ENCODE measurements around the gene ACSL6. TPM values are rescaled to one million over a fixed set of nuclear protein-coding genes. Genes with fewer than 3 reads are reported as not detected.

ACSL6 gene
- total and polyA plus RNA-seq, 10 of the 15 experiments (the other 5 are each of a cell fraction or from before 2014, with no cell fraction given) = 0.06 to 0.53 TPM; not detected in 8

DNA sequence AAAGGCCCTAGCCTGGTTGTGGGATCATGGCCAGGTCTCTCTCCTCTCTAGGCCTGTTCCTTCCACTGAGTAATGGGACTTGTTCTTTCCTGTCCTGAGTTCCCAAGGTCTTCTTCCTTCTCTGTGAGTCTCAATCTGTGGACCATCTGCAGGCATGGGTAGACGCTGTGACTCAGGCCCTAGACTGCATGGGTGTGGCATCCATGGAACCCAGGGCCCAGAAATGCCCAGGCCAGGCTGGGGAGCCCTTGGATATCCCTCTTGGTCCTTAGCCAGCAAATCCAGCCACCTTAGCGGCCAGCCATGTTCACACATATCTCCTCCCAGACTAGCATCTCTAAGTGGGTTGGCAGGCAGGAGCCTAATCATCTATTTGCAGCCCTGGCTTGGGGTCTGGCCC is 2.3 kb upstream of the ACSL6 start:
- Histone ChIP-seq H3K9ac (ENCODE audit: control insufficient read depth, insufficient read depth, low read length) (no peak overlapping the region), H3K27ac (ENCODE audit: control insufficient read depth, insufficient read depth) (no peak overlapping the region), H2AFZ (ENCODE audit: control insufficient read depth, low read depth, low read length) (no peak overlapping the region), H3K9me3 (replicated peaks; ENCODE audit: control insufficient read depth, insufficient read depth, low read length) (no peaks in the 10 kb centered on the region), H3K79me2 (ENCODE audit: control insufficient read depth, insufficient read depth, low read length) (no peaks in the 10 kb centered on the region), H3K4me2 (ENCODE audit: control insufficient read depth, insufficient read depth) (no peak overlapping the region), H3K4me1 (ENCODE audit: control insufficient read depth, insufficient read depth, low read length) (peaks cover 9% of the 10 kb centered on the region), H3K4me3 (no peak overlapping the region), H4K20me1 (ENCODE audit: control insufficient read depth, insufficient read depth) (no peaks in the 10 kb centered on the region), H3K27me3 (replicated peaks in 1 of 2; ENCODE audit: control insufficient read depth in 2 of 2, insufficient read depth in 2 of 2, low read length in 1 of 2) (peaks cover 16 to 31% of the 10 kb centered on the region in 2 experiments), H3K36me3 (ENCODE audit: control insufficient read depth in 2 of 2, insufficient read depth in 2 of 2, low read length in 1 of 2) (no peaks in the 10 kb centered on the region)
- no TSS peak for BruUV-seq (replicated peaks)
- RAD21 ChIA-PET (ENCODE audit: unreplicated experiment) = no interaction called here
- SMC1A ChIA-PET (ENCODE audit: uncharacterized antibody, unreplicated experiment) = no interaction called here
- DNase-seq (ENCODE audit: low read depth, low spot score) (no peak), ATAC-seq (no peak), FAIRE-seq (no peak)
- CTCF ChIA-PET = interaction anchor here (1.0 kb wide), 1 partner anchor 47 kb away, joined by 3 read pairs; the partner anchor contains the start of gene IL3
- WGBS (ENCODE audit: insufficient coverage, insufficient replicate concordance, low lambda C conversion rate, missing lambda C conversion rate) = 24% methylated on average over 2 of the region's 2 CpGs
- in situ Hi-C loops (cut with MboI) = no loop called here
- POLR2A ChIA-PET = no interaction called here
- no peak for TF ChIP-seq TCF3 (IDR thresholded peaks at IDR 0.05; ENCODE audit: borderline replicate concordance, insufficient read depth, low read depth, low read length)
- TF ChIP-seq JUNB (IDR thresholded peaks at IDR 0.05) = no peak
- TF ChIP-seq, protein P1, sequence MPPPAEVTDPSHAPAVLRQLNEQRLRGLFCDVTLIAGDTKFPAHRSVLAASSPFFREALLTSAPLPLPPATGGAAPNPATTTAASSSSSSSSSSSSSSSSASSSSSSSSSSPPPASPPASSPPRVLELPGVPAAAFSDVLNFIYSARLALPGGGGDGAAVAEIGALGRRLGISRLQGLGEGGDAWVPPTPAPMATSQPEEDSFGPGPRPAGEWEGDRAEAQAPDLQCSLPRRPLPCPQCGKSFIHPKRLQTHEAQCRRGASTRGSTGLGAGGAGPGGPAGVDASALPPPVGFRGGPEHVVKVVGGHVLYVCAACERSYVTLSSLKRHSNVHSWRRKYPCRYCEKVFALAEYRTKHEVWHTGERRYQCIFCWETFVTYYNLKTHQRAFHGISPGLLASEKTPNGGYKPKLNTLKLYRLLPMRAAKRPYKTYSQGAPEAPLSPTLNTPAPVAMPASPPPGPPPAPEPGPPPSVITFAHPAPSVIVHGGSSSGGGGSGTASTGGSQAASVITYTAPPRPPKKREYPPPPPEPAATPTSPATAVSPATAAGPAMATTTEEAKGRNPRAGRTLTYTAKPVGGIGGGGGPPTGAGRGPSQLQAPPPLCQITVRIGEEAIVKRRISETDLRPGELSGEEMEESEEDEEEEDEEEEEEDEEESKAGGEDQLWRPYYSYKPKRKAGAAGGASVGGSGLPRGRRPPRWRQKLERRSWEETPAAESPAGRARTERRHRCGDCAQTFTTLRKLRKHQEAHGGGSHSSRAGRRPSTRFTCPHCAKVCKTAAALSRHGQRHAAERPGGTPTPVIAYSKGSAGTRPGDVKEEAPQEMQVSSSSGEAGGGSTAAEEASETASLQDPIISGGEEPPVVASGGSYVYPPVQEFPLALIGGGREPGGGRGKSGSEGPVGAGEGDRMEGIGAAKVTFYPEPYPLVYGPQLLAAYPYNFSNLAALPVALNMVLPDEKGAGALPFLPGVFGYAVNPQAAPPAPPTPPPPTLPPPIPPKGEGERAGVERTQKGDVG (CRISPR knock-in tag; IDR thresholded peaks at IDR 0.05) = no peak
- TF ChIP-seq RELA (IDR thresholded peaks at IDR 0.05; ENCODE audit: borderline replicate concordance, partially characterized antibody) = no peak
- TF ChIP-seq POLR2A (IDR thresholded peaks at IDR 0.05; ENCODE audit: low read depth, low read length) = no peak
- no peak for TF ChIP-seq TCF7 (IDR thresholded peaks at IDR 0.05; ENCODE audit: borderline replicate concordance)
- TF ChIP-seq HDAC2 (IDR thresholded peaks at IDR 0.05) = no peak
- TF ChIP-seq EED (IDR thresholded peaks at IDR 0.05; ENCODE audit: low read depth) = no peak
- no peak for TF ChIP-seq SIX5 (IDR thresholded peaks at IDR 0.05; ENCODE audit: low read depth, low read length, severe bottlenecking)
- no peak for TF ChIP-seq SMAD1 (IDR thresholded peaks at IDR 0.05; ENCODE audit: low read depth, partially characterized antibody)
- no peak for TF ChIP-seq YY1 (IDR thresholded peaks at IDR 0.05; ENCODE audit: low read depth, low read length)
- no peak for TF ChIP-seq LARP7 (IDR thresholded peaks at IDR 0.05)
- TF ChIP-seq, protein P2, sequence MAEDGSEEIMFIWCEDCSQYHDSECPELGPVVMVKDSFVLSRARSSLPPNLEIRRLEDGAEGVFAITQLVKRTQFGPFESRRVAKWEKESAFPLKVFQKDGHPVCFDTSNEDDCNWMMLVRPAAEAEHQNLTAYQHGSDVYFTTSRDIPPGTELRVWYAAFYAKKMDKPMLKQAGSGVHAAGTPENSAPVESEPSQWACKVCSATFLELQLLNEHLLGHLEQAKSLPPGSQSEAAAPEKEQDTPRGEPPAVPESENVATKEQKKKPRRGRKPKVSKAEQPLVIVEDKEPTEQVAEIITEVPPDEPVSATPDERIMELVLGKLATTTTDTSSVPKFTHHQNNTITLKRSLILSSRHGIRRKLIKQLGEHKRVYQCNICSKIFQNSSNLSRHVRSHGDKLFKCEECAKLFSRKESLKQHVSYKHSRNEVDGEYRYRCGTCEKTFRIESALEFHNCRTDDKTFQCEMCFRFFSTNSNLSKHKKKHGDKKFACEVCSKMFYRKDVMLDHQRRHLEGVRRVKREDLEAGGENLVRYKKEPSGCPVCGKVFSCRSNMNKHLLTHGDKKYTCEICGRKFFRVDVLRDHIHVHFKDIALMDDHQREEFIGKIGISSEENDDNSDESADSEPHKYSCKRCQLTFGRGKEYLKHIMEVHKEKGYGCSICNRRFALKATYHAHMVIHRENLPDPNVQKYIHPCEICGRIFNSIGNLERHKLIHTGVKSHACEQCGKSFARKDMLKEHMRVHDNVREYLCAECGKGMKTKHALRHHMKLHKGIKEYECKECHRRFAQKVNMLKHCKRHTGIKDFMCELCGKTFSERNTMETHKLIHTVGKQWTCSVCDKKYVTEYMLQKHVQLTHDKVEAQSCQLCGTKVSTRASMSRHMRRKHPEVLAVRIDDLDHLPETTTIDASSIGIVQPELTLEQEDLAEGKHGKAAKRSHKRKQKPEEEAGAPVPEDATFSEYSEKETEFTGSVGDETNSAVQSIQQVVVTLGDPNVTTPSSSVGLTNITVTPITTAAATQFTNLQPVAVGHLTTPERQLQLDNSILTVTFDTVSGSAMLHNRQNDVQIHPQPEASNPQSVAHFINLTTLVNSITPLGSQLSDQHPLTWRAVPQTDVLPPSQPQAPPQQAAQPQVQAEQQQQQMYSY (CRISPR knock-in tag; IDR thresholded peaks at IDR 0.05) = no peak
- TF ChIP-seq STAT1 (conservative IDR thresholded peaks at IDR 0.05) = no peak
- no peak for TF ChIP-seq EZH2 (IDR thresholded peaks at IDR 0.05; ENCODE audit: borderline replicate concordance, control insufficient read depth, low read depth, low read length)
- TF ChIP-seq CREM (IDR thresholded peaks at IDR 0.05; ENCODE audit: low read depth) = no peak
- TF ChIP-seq ZNF217 (IDR thresholded peaks at IDR 0.05) = no peak
- no peak for TF ChIP-seq BACH1 (IDR thresholded peaks at IDR 0.05; ENCODE audit: borderline replicate concordance)
- no peak for TF ChIP-seq BCL11A (IDR thresholded peaks at IDR 0.05; ENCODE audit: low read depth, low read length)
- no peak for TF ChIP-seq NFIC (IDR thresholded peaks at IDR 0.05; ENCODE audit: low read depth, low read length)
- intact Hi-C loops (cut with micrococcal nuclease; ENCODE audit: unreplicated experiment) = no loop called here
